Measurements from ENCODE around the gene NSG1.

DNA sequence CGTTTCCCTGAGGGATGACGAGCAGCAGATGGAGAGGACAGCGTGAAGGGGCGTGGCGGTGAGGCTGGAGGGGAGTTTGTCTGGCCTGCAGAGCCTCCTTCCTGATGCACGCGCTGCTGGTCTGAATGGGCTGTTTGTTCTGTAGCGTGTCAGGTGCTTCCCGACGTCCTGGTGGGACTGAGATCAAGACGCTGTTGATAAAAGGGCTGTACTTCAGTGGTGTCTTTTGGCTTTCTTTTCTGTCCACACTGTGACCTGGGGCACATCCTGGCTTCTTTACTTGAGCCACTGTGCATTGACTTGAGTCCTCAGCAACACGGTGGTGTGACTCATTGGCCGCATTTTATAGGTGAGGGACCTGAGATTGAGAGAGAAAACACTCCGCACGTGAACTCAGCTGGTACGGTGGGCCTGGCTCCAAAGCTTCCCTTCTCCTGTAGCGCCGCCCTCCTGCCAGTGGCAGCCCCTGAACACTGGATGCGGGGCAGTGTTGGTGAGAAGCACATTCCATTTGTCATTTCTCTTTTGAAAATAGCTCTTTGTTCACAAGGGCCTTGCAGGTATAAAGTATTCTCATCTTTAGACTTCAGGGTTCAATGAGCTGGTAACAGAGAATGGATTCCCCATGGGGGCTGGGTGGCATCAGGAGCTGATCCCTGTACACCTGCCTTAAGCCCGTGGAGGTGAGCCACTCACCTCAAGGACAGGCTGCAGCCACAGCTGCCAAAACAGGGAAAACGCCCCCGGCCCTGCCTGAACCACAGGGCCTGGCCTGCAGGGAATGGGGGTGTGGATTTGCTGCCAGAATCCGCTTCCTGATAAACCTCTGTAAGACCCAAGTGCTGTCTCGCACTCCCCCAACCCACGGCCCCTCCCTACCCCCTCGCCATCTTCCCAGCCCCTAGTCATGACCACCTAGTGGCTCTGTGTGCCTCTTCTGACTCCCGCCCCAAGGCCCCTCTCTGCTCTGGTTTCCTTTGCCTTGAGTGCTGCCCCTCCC, 29.2 kb downstream of the NSG1 start:
- TF ChIP-seq CTCF (IDR thresholded peaks at IDR 0.05): no peak
- TF ChIP-seq EP300 (IDR thresholded peaks at IDR 0.05): no peak
